Neuronal stem cell (in vitro differentiated cells): ENCODE data around the gene RAB44.

Source experiments
- DNase-seq: peaks from one replicate; pipeline ENCODE4 v3.0.0-alpha.2; 2013; ENCODE audit warnings: low spot score
- H2AFZ ChIP-seq: one replicate; pipeline ENCODE4 v1.6.1; 2013; ENCODE audit warnings: mild to moderate bottlenecking, low read length, inconsistent platforms
- H2AK5ac ChIP-seq: 2 replicates; pipeline ENCODE4 v1.6.1; 2013; ENCODE audit warnings: low read depth, mild to moderate bottlenecking, inconsistent platforms, low read length, moderate library complexity, mixed read lengths
- H2BK120ac ChIP-seq: 2 replicates; pipeline ENCODE4 v1.6.1; 2013; ENCODE audit warnings: low read depth, mild to moderate bottlenecking, inconsistent platforms, low read length, moderate library complexity, mixed read lengths
- H2BK12ac ChIP-seq: one replicate; pipeline ENCODE4 v1.6.1; 2013; ENCODE audit warnings: low read length, inconsistent platforms
- H2BK15ac ChIP-seq: 2 replicates; pipeline ENCODE4 v1.6.1; 2013; ENCODE audit warnings: mild to moderate bottlenecking, low read length, inconsistent platforms, mixed read lengths
- H2BK5ac ChIP-seq: one replicate; pipeline ENCODE4 v1.6.1; 2013; ENCODE audit warnings: inconsistent platforms, mild to moderate bottlenecking, low read length, moderate library complexity
- H3K14ac ChIP-seq: one replicate; pipeline ENCODE4 v1.6.1; 2013; ENCODE audit warnings: low read length, inconsistent platforms
- H3K18ac ChIP-seq: 2 replicates; pipeline ENCODE4 v1.6.1; 2013; ENCODE audit warnings: low read length, inconsistent platforms
- H3K23ac ChIP-seq: 2 replicates; pipeline ENCODE4 v1.6.1; 2013; ENCODE audit warnings: low read depth, mild to moderate bottlenecking, mixed read lengths, low read length, inconsistent platforms; ENCODE audit not compliant: poor library complexity
- H3K27ac ChIP-seq: replicated peaks from 3 replicates; pipeline ENCODE4 v1.5.1; 2013; ENCODE audit warnings: low read length, inconsistent platforms
- H3K27me3 ChIP-seq, 3 experiments: 2 replicates each; pipeline ENCODE4 v1.6.1; 2013; ENCODE audit warnings: low read length in 3 of 3, mild to moderate bottlenecking in 2 of 3, inconsistent platforms in 1 of 3, low read depth in 1 of 3, mixed read lengths in 1 of 3, moderate library complexity in 1 of 3; ENCODE audit not compliant: control insufficient read depth in 3 of 3, insufficient read depth in 3 of 3
- H3K36me3 ChIP-seq, 2 donors: replicated peaks in 1 of 2; 2 replicates each; pipeline ENCODE4 v1.6.1; 2013; ENCODE audit warnings: low read length in 2 of 2; ENCODE audit not compliant: control insufficient read depth in 2 of 2, insufficient read depth in 2 of 2
- H3K4ac ChIP-seq: 2 replicates; pipeline ENCODE4 v1.6.1; 2013; ENCODE audit warnings: inconsistent platforms, mild to moderate bottlenecking, low read length, moderate library complexity
- H3K4me1 ChIP-seq, 2 donors: 1 replicate in 1 of 2; 2 replicates in 1 of 2; pipeline ENCODE4 v1.6.1; 2013; ENCODE audit warnings: low read length in 2 of 2, low read depth in 1 of 2; ENCODE audit not compliant: control insufficient read depth in 2 of 2, insufficient read depth in 1 of 2
- H3K4me2 ChIP-seq: one replicate; pipeline ENCODE4 v1.6.1; 2013; ENCODE audit warnings: mild to moderate bottlenecking, low read length, inconsistent platforms; ENCODE audit not compliant: insufficient read depth, poor library complexity, severe bottlenecking
- H3K4me3 ChIP-seq, 2 donors: 2 replicates each; pipeline ENCODE4 v1.5.1; 2013; ENCODE audit warnings: low read length in 2 of 2, mild to moderate bottlenecking in 2 of 2, inconsistent platforms in 1 of 2, moderate library complexity in 1 of 2
- H3K79me1 ChIP-seq: one replicate; pipeline ENCODE4 v1.6.1; 2013; ENCODE audit warnings: low read depth, mild to moderate bottlenecking, inconsistent platforms, low read length, moderate library complexity
- H3K9ac ChIP-seq: one replicate; pipeline ENCODE4 v1.6.1; 2013; ENCODE audit warnings: mild to moderate bottlenecking, low read depth, low read length, inconsistent platforms; ENCODE audit not compliant: poor library complexity
- H3K9me3 ChIP-seq, 2 donors: replicated peaks in 1 of 2; 2 replicates each; pipeline versions ENCODE3 to v1.6.1; 2013; ENCODE audit warnings: low read length in 2 of 2, mild to moderate bottlenecking in 2 of 2, inconsistent platforms in 1 of 2, low read depth in 1 of 2, mixed read lengths in 1 of 2, moderate library complexity in 1 of 2; ENCODE audit not compliant: control insufficient read depth in 2 of 2, insufficient read depth in 1 of 2
- H4K8ac ChIP-seq: one replicate; pipeline ENCODE4 v1.6.1; 2013; ENCODE audit warnings: low read depth, mild to moderate bottlenecking, inconsistent platforms, low read length, moderate library complexity
- H4K91ac ChIP-seq: one replicate; pipeline ENCODE4 v1.6.1; 2013; ENCODE audit warnings: low read length, low read depth, mild to moderate bottlenecking, inconsistent platforms; ENCODE audit not compliant: poor library complexity
- WGBS, 2 donors: extraction: QIAGEN DNeasy Blood & Tissue Kit; methylation state at CpG; one replicate each; pipeline ENCODE4 v1.1.7; 2013; ENCODE audit warnings: missing lambda C conversion rate in 2 of 2, mixed read lengths in 1 of 2; ENCODE audit not compliant: insufficient read length in 2 of 2, insufficient replicate concordance in 1 of 2; ENCODE audit errors: extremely low coverage in 2 of 2; 5-methylcytosine and 5-hydroxymethylcytosine counted together

RAB44 gene

GRCh38 chr6:36752187-36752885 lies 54.7 kb downstream of the RAB44 start:
- Histone ChIP-seq H4K8ac (no peak overlapping the region), H2AFZ (no peak overlapping the region), H3K4ac (no peak overlapping the region), H3K4me3 (no peak overlapping the region), H3K27me3 (peaks cover 0 to 18% (median 0%) of the 10 kb centered on the region in 3 experiments), H3K4me1 (peaks cover 0 to 4% of the 10 kb centered on the region in 2 donors), H2BK15ac (no peak overlapping the region), H3K14ac (no peak overlapping the region), H3K18ac (no peak overlapping the region), H3K9ac (no peak overlapping the region), H3K23ac (no peak overlapping the region), H2BK120ac (no peak overlapping the region), H3K36me3 (no peaks in the 10 kb centered on the region), H3K79me1 (no peaks in the 10 kb centered on the region), H2AK5ac (no peak overlapping the region), H3K4me2 (no peak overlapping the region), H2BK12ac (no peak overlapping the region), H3K9me3 (peaks cover 0 to 3% of the 10 kb centered on the region in 2 donors), H2BK5ac (no peak overlapping the region), H3K27ac (no peak overlapping the region), H4K91ac (no peak overlapping the region)
- no CpG with 5 or more reads among the region's 6 CpGs for WGBS, 2 donors
- DNase-seq, result no peak

GRCh38 chr6:36752886-36753506 lies 55.4 kb downstream of the RAB44 start:
- Histone ChIP-seq H3K18ac (no peak overlapping the region), H3K4me1 (peaks cover 0 to 4% of the 10 kb centered on the region in 2 donors), H2AFZ (no peak overlapping the region), H3K79me1 (no peaks in the 10 kb centered on the region), H2BK5ac (no peak overlapping the region), H3K4me2 (no peak overlapping the region), H2BK120ac (no peak overlapping the region), H4K8ac (no peak overlapping the region), H2AK5ac (no peak overlapping the region), H3K9me3 (peaks cover 0 to 3% of the 10 kb centered on the region in 2 donors), H3K36me3 (no peaks in the 10 kb centered on the region), H2BK15ac (no peak overlapping the region), H3K4ac (no peak overlapping the region), H2BK12ac (no peak overlapping the region), H3K4me3 (no peak overlapping the region), H3K14ac (no peak overlapping the region), H3K23ac (no peak overlapping the region), H3K27me3 (peaks cover 0 to 23% (median 0%) of the 10 kb centered on the region in 3 experiments), H4K91ac (no peak overlapping the region), H3K9ac (no peak overlapping the region), H3K27ac (no peak overlapping the region)
- no peak for DNase-seq
- WGBS, 2 donors, result no CpG with 5 or more reads among the region's 6 CpGs

- WGBS, 2 donors, result no CpG with 5 or more reads among the region's 7 CpGs
- DNase-seq, result no peak
- Histone ChIP-seq H4K8ac (no peak overlapping the region), H2BK5ac (no peak overlapping the region), H2BK12ac (no peak overlapping the region), H2BK15ac (no peak overlapping the region), H3K36me3 (no peaks in the 10 kb centered on the region), H3K27me3 (peaks cover 0 to 23% (median 0%) of the 10 kb centered on the region in 3 experiments), H2AK5ac (no peak overlapping the region), H2AFZ (no peak overlapping the region), H3K4me2 (no peak overlapping the region), H3K4me3 (no peak overlapping the region), H3K4me1 (peaks cover 0 to 4% of the 10 kb centered on the region in 2 donors), H3K9me3 (peaks cover 0 to under 1% of the 10 kb centered on the region in 2 donors), H2BK120ac (no peak overlapping the region), H3K23ac (no peak overlapping the region), H3K4ac (no peak overlapping the region), H3K14ac (no peak overlapping the region), H4K91ac (no peak overlapping the region), H3K9ac (no peak overlapping the region), H3K27ac (no peak overlapping the region), H3K79me1 (no peaks in the 10 kb centered on the region), H3K18ac (no peak overlapping the region)
Measured at GRCh38 chr6:36753671-36754405, 56.2 kb downstream of the RAB44 start.
